Vagina (tissue), 2 donors: Measurements from ENCODE around the gene ADAMTS17. TPM values are rescaled to one million over a fixed set of nuclear protein-coding genes. Genes with fewer than 3 reads are reported as not detected.

Experiments
- DNase-seq, 2 donors: peaks; one replicate each; pipeline ENCODE4 v3.0.0-alpha.2; 2017; ENCODE audit errors: extremely low spot score in 2 of 2
- H3K27ac ChIP-seq: fragments of 200-600 bp; sonication (generic); one replicate; pipeline ENCODE4 v1.5.1; 2019
- H3K27me3 ChIP-seq: fragments of 200-600 bp; sonication (generic); one replicate; pipeline ENCODE4 v1.5.1; 2019
- H3K36me3 ChIP-seq, 2 donors: fragments of 200-600 bp; sonication (generic); one replicate each; pipeline ENCODE4 v1.5.1; 2017 to 2019
- H3K4me1 ChIP-seq: fragments of 200-600 bp; sonication (generic); one replicate; pipeline ENCODE4 v1.5.1; 2019
- H3K4me3 ChIP-seq, 2 donors: fragments of 200-600 bp; sonication (generic); 1 replicate in 1 of 2; 2 replicates in 1 of 2; pipeline ENCODE4 v1.5.1; 2016 to 2019
- H3K9me3 ChIP-seq: fragments of 200-600 bp; sonication (generic); one replicate; pipeline ENCODE4 v1.5.1; 2019
- POLR2A ChIP-seq, 2 donors: fragments of 450-650 bp; IDR thresholded peaks; one replicate each; pipeline ENCODE4 v1.6.1; 2017; ENCODE audit warnings: antibody characterized with exemption in 2 of 2, mild to moderate bottlenecking in 2 of 2, moderate library complexity in 2 of 2
- POLR2AphosphoS5 ChIP-seq, 2 donors: sonication (generic); formaldehyde crosslinking; IDR thresholded peaks; one replicate each; pipeline ENCODE4 v1.9.0; 2017; ENCODE audit warnings: antibody characterized with exemption in 2 of 2, mild to moderate bottlenecking in 2 of 2, low read depth in 1 of 2; ENCODE audit not compliant: insufficient read depth in 1 of 2
- intact Hi-C: fragments of 100-400 bp; cut with DNase I; formaldehyde crosslinking; loops from one replicate; pipeline ENCODE4 v1.15.1; 2023
- total RNA-seq: library from RNA; depleted of rRNA; stranded (reverse); fragments of >200 nt; gene quantifications from one replicate; pipeline ENCODE4 v1.2.3, GENCODE V29; 2016
- TF ChIP-seq, protein P1 (sequence below), 3 experiments: fragments of 450-650 bp in 2 of 3; fragments of 200-600 bp in 1 of 3; sonication (generic) in 1 of 3; IDR thresholded peaks; one replicate each; pipeline ENCODE4 v1.5.1; 2017 to 2019; ENCODE audit warnings: antibody characterized with exemption in 3 of 3, mild to moderate bottlenecking in 2 of 3, moderate library complexity in 2 of 3

Gene ADAMTS17
- total RNA-seq, 1 donor from 2014 or later = 16.0 TPM

DNA sequence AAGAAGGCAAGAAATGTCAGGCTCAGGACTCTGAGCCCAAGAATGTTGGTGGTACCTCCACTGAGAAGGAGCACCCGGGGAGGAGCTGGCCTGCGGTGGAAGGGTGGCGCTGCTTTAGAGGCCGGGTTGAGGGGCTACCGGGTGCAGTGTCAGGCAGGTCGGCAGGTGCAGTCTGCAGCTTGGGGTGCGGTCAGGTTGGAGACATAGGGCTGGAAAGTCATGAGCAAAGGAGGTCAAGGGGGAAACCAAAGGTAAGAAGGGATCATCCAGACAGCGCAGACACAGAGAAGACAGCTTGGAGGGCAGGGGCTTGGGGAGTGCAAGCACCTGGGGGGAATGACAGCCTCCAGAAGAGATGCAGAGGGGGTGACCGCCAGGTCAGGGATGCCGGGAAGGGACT is 334.2 kb downstream of the ADAMTS17 start:
- H3K4me1 ChIP-seq = no peaks in the 10 kb centered on the region
- TF ChIP-seq POLR2A (IDR thresholded peaks at IDR 0.05) (no peak), POLR2AphosphoS5 (IDR thresholded peaks at IDR 0.05; ENCODE audit: insufficient read depth in 1 of 2, low read depth in 1 of 2) (no peak)
- TF ChIP-seq, protein P1, sequence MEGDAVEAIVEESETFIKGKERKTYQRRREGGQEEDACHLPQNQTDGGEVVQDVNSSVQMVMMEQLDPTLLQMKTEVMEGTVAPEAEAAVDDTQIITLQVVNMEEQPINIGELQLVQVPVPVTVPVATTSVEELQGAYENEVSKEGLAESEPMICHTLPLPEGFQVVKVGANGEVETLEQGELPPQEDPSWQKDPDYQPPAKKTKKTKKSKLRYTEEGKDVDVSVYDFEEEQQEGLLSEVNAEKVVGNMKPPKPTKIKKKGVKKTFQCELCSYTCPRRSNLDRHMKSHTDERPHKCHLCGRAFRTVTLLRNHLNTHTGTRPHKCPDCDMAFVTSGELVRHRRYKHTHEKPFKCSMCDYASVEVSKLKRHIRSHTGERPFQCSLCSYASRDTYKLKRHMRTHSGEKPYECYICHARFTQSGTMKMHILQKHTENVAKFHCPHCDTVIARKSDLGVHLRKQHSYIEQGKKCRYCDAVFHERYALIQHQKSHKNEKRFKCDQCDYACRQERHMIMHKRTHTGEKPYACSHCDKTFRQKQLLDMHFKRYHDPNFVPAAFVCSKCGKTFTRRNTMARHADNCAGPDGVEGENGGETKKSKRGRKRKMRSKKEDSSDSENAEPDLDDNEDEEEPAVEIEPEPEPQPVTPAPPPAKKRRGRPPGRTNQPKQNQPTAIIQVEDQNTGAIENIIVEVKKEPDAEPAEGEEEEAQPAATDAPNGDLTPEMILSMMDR (IDR thresholded peaks at IDR 0.05) = no peak
- H3K4me3 ChIP-seq = no peak overlapping the region
- no peak overlapping the region for H3K27ac ChIP-seq
- H3K36me3 ChIP-seq = no peaks in the 10 kb centered on the region
- no peaks in the 10 kb centered on the region for H3K27me3 ChIP-seq
- no peak for DNase-seq
- intact Hi-C loops = no loop called here
- H3K9me3 ChIP-seq = no peaks in the 10 kb centered on the region

DNA sequence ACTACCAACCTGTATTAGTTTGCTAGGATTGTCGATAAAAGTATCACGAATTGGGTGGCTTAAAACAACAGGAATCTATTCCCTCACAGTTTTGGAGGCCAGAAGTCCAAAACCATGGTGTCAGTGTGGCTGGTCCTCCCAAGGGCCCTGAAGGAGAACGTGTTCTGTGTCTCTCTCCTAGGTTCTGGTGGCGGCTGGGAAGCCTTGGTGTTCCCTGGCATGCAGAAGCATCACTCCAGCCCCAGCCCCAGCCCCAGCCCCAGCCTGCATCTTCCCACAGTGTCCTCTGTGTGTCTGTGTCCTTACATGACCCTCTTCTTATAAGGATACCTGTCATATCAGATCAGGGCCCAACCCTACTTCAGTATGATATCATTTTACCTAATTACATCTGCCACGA is 336.1 kb downstream of the ADAMTS17 start:
- intact Hi-C loops = no loop called here
- no peaks in the 10 kb centered on the region for H3K27me3 ChIP-seq
- H3K27ac ChIP-seq = no peak overlapping the region
- DNase-seq = no peak
- no peaks in the 10 kb centered on the region for H3K36me3 ChIP-seq
- H3K9me3 ChIP-seq = no peaks in the 10 kb centered on the region
- no peak for TF ChIP-seq POLR2AphosphoS5 (IDR thresholded peaks at IDR 0.05; ENCODE audit: insufficient read depth in 1 of 2, low read depth in 1 of 2)
- TF ChIP-seq POLR2A (IDR thresholded peaks at IDR 0.05) = no peak
- TF ChIP-seq, protein P1 (IDR thresholded peaks at IDR 0.05) = no peak
- H3K4me1 ChIP-seq = no peaks in the 10 kb centered on the region
- H3K4me3 ChIP-seq = no peak overlapping the region

GRCh38 chr15:100005013-100005412 is 336.8 kb downstream of the ADAMTS17 start:
- H3K4me1 ChIP-seq = no peaks in the 10 kb centered on the region
- intact Hi-C loops = no loop called here
- no peaks in the 10 kb centered on the region for H3K27me3 ChIP-seq
- no peaks in the 10 kb centered on the region for H3K9me3 ChIP-seq
- no peak for TF ChIP-seq POLR2AphosphoS5 (IDR thresholded peaks at IDR 0.05; ENCODE audit: insufficient read depth in 1 of 2, low read depth in 1 of 2)
- TF ChIP-seq, protein P1 (IDR thresholded peaks at IDR 0.05) = no peak
- TF ChIP-seq POLR2A (IDR thresholded peaks at IDR 0.05) = no peak
- no peaks in the 10 kb centered on the region for H3K36me3 ChIP-seq
- H3K4me3 ChIP-seq = no peak overlapping the region
- H3K27ac ChIP-seq = no peak overlapping the region
- DNase-seq = no peak

- DNase-seq = no peak
- Histone ChIP-seq H3K4me3 (no peak overlapping the region), H3K9me3 (no peaks in the 10 kb centered on the region), H3K4me1 (peaks cover 4% of the 10 kb centered on the region), H3K27ac (no peak overlapping the region), H3K36me3 (no peaks in the 10 kb centered on the region), H3K27me3 (no peaks in the 10 kb centered on the region)
- intact Hi-C loops = no loop called here
- TF ChIP-seq POLR2AphosphoS5 (IDR thresholded peaks at IDR 0.05; ENCODE audit: insufficient read depth in 1 of 2, low read depth in 1 of 2) (no peak), POLR2A (IDR thresholded peaks at IDR 0.05) (no peak)
- TF ChIP-seq, protein P1 (IDR thresholded peaks at IDR 0.05) = no peak
These were observed 338.8 kb downstream of the ADAMTS17 start for GRCh38 chr15:100002787-100003536.

- Histone ChIP-seq H3K9me3 (no peaks in the 10 kb centered on the region), H3K4me1 (peaks cover 5% of the 10 kb centered on the region), H3K36me3 (no peaks in the 10 kb centered on the region), H3K27ac (no peak overlapping the region), H3K4me3 (no peak overlapping the region), H3K27me3 (no peaks in the 10 kb centered on the region)
- intact Hi-C loops = no loop called here
- TF ChIP-seq POLR2AphosphoS5 (IDR thresholded peaks at IDR 0.05; ENCODE audit: insufficient read depth in 1 of 2, low read depth in 1 of 2) = no peak
- no peak for TF ChIP-seq POLR2A (IDR thresholded peaks at IDR 0.05)
- TF ChIP-seq, protein P1 (IDR thresholded peaks at IDR 0.05) = no peak
- DNase-seq = no peak
These were observed 339.6 kb downstream of the ADAMTS17 start for GRCh38 chr15:100002086-100002620.
